Prostate gland (tissue), 2 donors: ENCODE measurements around the gene NFYC. TPM values are rescaled to one million over a fixed set of nuclear protein-coding genes. Genes with fewer than 3 reads are reported as not detected.
A peak's percentile ranks its signal among the peaks of the same experiment; 100 is the strongest.

Source experiments
- DNase-seq: peaks from one replicate; pipeline ENCODE4 v3.0.0-alpha.2; 2019; ENCODE audit warnings: low spot score
- H3K27ac ChIP-seq, 2 donors: fragments of 200-600 bp; sonication (generic); 2 replicates each; pipeline ENCODE4 v1.5.1; 2017 to 2019
- H3K27me3 ChIP-seq: fragments of 200-600 bp; sonication (generic); replicated peaks from 2 replicates; pipeline ENCODE4 v1.5.1; 2019; ENCODE audit not compliant: insufficient read depth
- H3K36me3 ChIP-seq, 2 donors: fragments of 200-600 bp; sonication (generic); 1 replicate in 1 of 2; 2 replicates in 1 of 2; pipeline versions ENCODE4 v1.5.1 to v1.8.1; 2017 to 2019
- H3K4me1 ChIP-seq: fragments of 200-600 bp; sonication (generic); replicated peaks from 2 replicates; pipeline ENCODE4 v1.5.1; 2019
- H3K4me3 ChIP-seq, 2 donors: fragments of 200-600 bp; sonication (generic); 2 replicates each; pipeline ENCODE4 v1.5.1; 2017 to 2019
- H3K9me3 ChIP-seq: fragments of 200-600 bp; sonication (generic); 2 replicates; pipeline ENCODE4 v1.5.1; 2017
- CTCF ChIP-seq, 4 experiments: fragments of 200-600 bp in 2 of 4; fragments of 450-650 bp in 2 of 4; sonication (generic) in 2 of 4; IDR thresholded peaks; 1 replicate in 3 of 4; 2 replicates in 1 of 4; pipeline ENCODE4 v1.5.1; 2016 to 2019; ENCODE audit warnings: antibody characterized with exemption in 4 of 4, mild to moderate bottlenecking in 2 of 4, moderate library complexity in 2 of 4
- POLR2A ChIP-seq: fragments of 450-650 bp; IDR thresholded peaks from one replicate; pipeline ENCODE4 v1.6.1; 2016; ENCODE audit warnings: antibody characterized with exemption, mild to moderate bottlenecking
- POLR2AphosphoS5 ChIP-seq: sonication (generic); formaldehyde crosslinking; IDR thresholded peaks from one replicate; pipeline ENCODE4 v1.6.1; 2017; ENCODE audit warnings: antibody characterized with exemption
- WGBS: methylation state at CpG from one replicate; pipeline ENCODE4 v1.1.5; 2018; 5-methylcytosine and 5-hydroxymethylcytosine counted together
- intact Hi-C: fragments of 100-400 bp; cut with DNase I; formaldehyde crosslinking; loops from one replicate; pipeline ENCODE4 v1.14.2; 2022
- total RNA-seq, 2 donors: library from RNA; depleted of rRNA; stranded (reverse); fragments of >200 nt; gene quantifications; one replicate each; pipeline ENCODE4 v1.1.0, GENCODE V29; 2016

The NFYC gene
- total RNA-seq, 2 donors from 2014 or later, result 54.9 to 93.8 TPM

DNA sequence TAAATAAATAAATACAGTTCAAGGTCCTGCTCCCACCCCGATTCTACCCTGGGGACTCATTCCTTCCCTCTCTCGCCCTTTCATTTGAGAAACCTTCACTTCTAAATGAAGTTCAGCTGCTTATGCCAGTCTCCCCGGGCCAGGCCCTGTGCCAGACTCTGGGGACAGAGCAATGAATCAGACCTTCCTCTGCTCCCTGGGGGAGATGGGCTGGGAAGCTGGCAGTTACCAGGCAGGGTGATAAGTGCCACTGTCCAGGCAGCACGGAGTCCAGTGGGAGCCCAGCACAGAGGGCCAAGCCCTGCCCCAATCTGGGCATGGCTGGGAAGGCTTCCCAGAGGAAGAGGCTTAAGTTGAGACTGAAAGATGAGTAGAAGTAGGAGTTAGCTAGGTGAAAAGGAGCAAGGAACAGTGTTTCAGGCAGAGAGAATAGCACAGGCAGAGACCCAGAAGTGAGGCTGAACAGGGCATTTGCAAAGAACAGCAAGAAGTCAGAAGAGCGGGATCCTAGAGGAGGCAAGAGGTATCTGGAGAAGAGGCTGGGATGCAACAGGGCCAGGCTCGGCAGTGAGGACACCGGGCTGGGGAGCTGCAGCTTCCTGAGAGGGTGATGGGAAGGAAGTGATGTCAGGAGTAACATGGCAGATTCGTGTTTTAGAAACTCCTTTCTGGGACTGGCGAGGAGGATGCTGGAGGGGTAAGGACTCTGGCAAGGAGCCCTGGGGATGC lies 105.6 kb downstream of the NFYC start:
- WGBS, result 67% methylated on average over 9 of the region's 9 CpGs
- no peak for DNase-seq
- H3K9me3 ChIP-seq, result no peaks in the 10 kb centered on the region
- no peak for TF ChIP-seq POLR2AphosphoS5
- TF ChIP-seq CTCF (IDR thresholded peaks at IDR 0.05), result no peak
- TF ChIP-seq POLR2A, result no peak
- no peaks in the 10 kb centered on the region for H3K36me3 ChIP-seq
- intact Hi-C loops, result no loop called here
- H3K4me1 ChIP-seq, result peaks cover 4% of the 10 kb centered on the region
- H3K27ac ChIP-seq, result no peak overlapping the region
- H3K4me3 ChIP-seq, result no peak overlapping the region
- H3K27me3 ChIP-seq, result no peaks in the 10 kb centered on the region

DNA sequence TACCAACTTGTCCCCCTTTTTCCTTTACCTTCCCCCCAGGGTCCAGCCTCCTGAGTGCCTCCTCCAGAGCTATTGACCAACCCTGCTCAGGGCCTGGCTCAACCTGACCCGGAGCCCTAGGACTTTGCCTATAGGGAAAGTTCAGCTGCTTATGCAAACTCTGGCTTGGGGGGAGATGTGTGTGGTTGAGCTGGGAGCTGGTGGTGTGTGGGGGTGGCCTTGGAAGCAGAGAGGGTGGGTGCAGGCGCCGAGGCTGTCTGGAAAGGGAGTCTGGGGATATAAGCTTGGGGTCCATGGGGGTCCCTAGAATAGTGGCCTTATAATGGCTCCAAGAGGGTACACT lies 106.1 kb downstream of the NFYC start:
- TF ChIP-seq POLR2A (no peak), CTCF (IDR thresholded peaks at IDR 0.05) (no peak), POLR2AphosphoS5 (no peak)
- Histone ChIP-seq H3K4me3 (no peak overlapping the region), H3K4me1 (peaks cover 4% of the 10 kb centered on the region), H3K27me3 (no peaks in the 10 kb centered on the region), H3K36me3 (no peaks in the 10 kb centered on the region), H3K27ac (no peak overlapping the region), H3K9me3 (no peaks in the 10 kb centered on the region)
- DNase-seq, result no peak
- WGBS, result 94% methylated on average over 3 of the region's 3 CpGs
- intact Hi-C loops, result no loop called here

DNA sequence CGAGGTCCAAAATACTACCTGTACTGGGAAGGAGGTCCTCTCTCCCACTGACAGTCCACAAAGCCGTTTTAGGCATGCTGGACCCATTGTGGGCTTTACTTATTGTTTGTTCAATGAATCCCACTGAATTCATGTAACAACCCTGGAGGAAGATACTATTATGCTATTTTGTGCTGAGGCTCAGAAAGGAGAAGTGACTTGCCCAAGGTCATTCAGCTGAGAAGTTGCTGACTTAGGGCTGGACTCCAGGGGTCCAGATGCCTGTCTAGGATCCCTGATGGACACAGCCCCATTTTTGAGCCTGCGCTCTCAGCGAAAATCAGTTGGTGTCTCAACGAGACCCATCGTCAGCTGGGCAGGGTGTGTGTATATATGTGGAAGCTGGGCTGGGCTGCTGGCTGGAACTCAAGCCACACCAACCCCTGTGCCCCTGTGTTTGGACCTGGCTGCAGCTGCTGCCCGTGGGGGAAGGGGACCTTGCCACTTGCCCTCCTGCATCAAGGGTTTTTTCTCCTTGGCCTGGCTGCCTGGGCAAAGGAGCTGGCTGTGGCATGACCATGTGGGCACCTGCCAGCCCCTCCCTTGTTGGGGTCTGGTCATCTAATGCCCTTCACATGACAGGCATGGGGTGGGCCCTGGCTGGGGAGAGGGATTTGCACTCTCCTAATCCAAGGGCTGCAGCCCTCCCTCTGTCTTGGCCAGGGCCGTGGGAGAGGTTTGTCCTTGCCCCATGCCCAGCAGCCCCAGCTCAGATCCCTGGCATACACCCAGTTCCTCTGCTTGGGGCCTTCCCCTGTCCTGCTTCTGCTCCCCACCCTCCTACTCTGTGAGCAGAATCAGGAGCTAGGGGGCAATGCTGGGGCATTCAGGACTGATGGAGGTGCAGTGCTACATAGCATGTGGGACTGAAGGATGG lies 107.1 kb downstream of the NFYC start:
- H3K27me3 ChIP-seq, result no peaks in the 10 kb centered on the region
- DNase-seq, result no peak
- no peaks in the 10 kb centered on the region for H3K36me3 ChIP-seq
- no peak overlapping the region for H3K27ac ChIP-seq
- H3K9me3 ChIP-seq, result no peaks in the 10 kb centered on the region
- intact Hi-C loops, result no loop called here
- H3K4me3 ChIP-seq, result no peak overlapping the region
- WGBS, result 80% methylated on average over 8 of the region's 8 CpGs
- H3K4me1 ChIP-seq, result peaks cover 4% of the 10 kb centered on the region
- TF ChIP-seq CTCF (IDR thresholded peaks at IDR 0.05), result no peak
- TF ChIP-seq POLR2AphosphoS5, result no peak
- TF ChIP-seq POLR2A, result no peak

- Histone ChIP-seq H3K27me3 (no peaks in the 10 kb centered on the region), H3K9me3 (no peaks in the 10 kb centered on the region), H3K27ac (no peak overlapping the region), H3K4me3 (no peak overlapping the region), H3K36me3 (no peaks in the 10 kb centered on the region), H3K4me1 (peaks cover 4% of the 10 kb centered on the region)
- intact Hi-C loops, result no loop called here
- TF ChIP-seq POLR2A, result no peak
- 33% methylated on average over 9 of the region's 9 CpGs for WGBS
- DNase-seq, result no peak
Observed at GRCh38 chr1:40799351-40799867, 107.9 kb downstream of the NFYC start.

GRCh38 chr1:40801742-40802077 lies 110.2 kb downstream of the NFYC start:
- 70% methylated on average over 3 of the region's 3 CpGs for WGBS
- TF ChIP-seq POLR2AphosphoS5, result no peak
- no peak for TF ChIP-seq POLR2A
- TF ChIP-seq CTCF (IDR thresholded peaks at IDR 0.05), result no peak
- Histone ChIP-seq H3K9me3 (no peaks in the 10 kb centered on the region), H3K36me3 (no peaks in the 10 kb centered on the region), H3K27me3 (no peaks in the 10 kb centered on the region), H3K4me1 (peaks cover 4% of the 10 kb centered on the region), H3K4me3 (peak overlapping the region; percentile 26 to 33), H3K27ac (peak overlapping the region; percentile 59 to 76)
- DNase-seq, result no peak
- intact Hi-C loops, result no loop called here
